Suprapubic skin (tissue), 3 donors: Measurements from ENCODE around the gene EARS2.

ENCODE experiments used
- CTCF ChIP-seq, 2 donors: fragments of 200-600 bp in 1 of 2; fragments of 450-650 bp in 1 of 2; sonication (generic) in 1 of 2; IDR thresholded peaks; one replicate each; pipeline ENCODE4 v1.5.1; 2016 to 2019; ENCODE audit warnings: antibody characterized with exemption in 2 of 2, mild to moderate bottlenecking in 1 of 2, moderate library complexity in 1 of 2
- EP300 ChIP-seq: sonication (generic); formaldehyde crosslinking; IDR thresholded peaks from one replicate; pipeline ENCODE4 v1.6.1; 2017; ENCODE audit warnings: antibody characterized with exemption
- POLR2A ChIP-seq, 2 donors: fragments of 450-650 bp; IDR thresholded peaks; one replicate each; pipeline ENCODE4 v1.6.1; 2017; ENCODE audit warnings: antibody characterized with exemption in 2 of 2, mild to moderate bottlenecking in 2 of 2, moderate library complexity in 2 of 2

GRCh38 chr16:23485841-23486240 lies 71.3 kb downstream of the EARS2 start:
- TF ChIP-seq CTCF (IDR thresholded peaks at IDR 0.05): no peak
- no peak for TF ChIP-seq EP300
- no peak for TF ChIP-seq POLR2A (IDR thresholded peaks at IDR 0.05)
